ENCODE results near the gene PLXND1.
"Not testable (repeated sequence)": the region's sequence is repeated elsewhere in the genome, so short reads cannot be mapped to it uniquely, and the experiment has no call there.

PLXND1 gene, protein sequence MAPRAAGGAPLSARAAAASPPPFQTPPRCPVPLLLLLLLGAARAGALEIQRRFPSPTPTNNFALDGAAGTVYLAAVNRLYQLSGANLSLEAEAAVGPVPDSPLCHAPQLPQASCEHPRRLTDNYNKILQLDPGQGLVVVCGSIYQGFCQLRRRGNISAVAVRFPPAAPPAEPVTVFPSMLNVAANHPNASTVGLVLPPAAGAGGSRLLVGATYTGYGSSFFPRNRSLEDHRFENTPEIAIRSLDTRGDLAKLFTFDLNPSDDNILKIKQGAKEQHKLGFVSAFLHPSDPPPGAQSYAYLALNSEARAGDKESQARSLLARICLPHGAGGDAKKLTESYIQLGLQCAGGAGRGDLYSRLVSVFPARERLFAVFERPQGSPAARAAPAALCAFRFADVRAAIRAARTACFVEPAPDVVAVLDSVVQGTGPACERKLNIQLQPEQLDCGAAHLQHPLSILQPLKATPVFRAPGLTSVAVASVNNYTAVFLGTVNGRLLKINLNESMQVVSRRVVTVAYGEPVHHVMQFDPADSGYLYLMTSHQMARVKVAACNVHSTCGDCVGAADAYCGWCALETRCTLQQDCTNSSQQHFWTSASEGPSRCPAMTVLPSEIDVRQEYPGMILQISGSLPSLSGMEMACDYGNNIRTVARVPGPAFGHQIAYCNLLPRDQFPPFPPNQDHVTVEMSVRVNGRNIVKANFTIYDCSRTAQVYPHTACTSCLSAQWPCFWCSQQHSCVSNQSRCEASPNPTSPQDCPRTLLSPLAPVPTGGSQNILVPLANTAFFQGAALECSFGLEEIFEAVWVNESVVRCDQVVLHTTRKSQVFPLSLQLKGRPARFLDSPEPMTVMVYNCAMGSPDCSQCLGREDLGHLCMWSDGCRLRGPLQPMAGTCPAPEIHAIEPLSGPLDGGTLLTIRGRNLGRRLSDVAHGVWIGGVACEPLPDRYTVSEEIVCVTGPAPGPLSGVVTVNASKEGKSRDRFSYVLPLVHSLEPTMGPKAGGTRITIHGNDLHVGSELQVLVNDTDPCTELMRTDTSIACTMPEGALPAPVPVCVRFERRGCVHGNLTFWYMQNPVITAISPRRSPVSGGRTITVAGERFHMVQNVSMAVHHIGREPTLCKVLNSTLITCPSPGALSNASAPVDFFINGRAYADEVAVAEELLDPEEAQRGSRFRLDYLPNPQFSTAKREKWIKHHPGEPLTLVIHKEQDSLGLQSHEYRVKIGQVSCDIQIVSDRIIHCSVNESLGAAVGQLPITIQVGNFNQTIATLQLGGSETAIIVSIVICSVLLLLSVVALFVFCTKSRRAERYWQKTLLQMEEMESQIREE (N-terminal part only)

GRCh38 chr3:129606636-129607390, at the start of gene PLXND1:
TSS of gene PLXND1 (minus strand) at chr3:129606676. CDS start at chr3:129606639, 37 bp downstream.
- peak; percentile 44 for DNase-seq (ENCODE audit: low spot score)

DNA sequence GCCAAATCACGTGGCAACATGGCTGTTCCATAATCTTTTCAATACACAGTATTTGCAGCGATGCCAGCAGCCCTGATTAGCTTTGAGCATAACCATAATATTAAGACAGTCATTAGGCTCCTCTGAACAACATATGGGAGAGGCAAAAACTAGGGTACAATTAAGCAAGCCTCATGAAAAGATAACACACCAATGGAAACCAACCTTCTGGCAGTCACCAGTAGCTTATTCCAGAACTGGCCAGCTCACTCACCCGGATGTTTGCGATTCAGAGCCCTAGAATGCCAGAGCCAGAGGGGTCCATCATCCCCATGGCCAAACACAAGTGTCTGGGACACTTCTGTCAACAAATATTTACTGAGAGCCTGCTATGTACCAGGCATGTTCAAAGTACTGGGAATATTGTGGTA, 48.8 kb upstream of the PLXND1 start:
- no peak for DNase-seq (ENCODE audit: low spot score)

DNA sequence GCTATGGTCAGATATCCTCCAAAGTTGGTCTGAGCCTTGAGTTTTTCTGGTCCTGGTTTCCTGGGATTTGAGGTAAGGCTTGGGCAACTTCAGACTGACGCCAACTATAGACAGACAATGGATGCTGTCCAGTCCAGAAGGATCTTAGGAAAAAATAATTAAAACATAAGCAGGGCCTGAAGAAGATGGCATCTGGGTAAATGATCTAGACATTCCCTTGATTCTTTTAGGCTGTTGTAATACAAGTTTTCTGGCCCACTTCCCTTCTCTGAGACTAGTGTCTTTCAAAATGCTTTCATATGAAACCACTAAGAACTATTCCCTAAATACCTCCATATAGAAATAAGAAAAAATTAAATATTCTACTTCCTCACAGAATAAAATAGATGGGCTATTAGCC, 47.7 kb upstream of the PLXND1 start:
- no peak for DNase-seq (ENCODE audit: low spot score)

- no peak for DNase-seq (ENCODE audit: low spot score)
These were observed 46.5 kb upstream of the PLXND1 start for GRCh38 chr3:129653019-129653418.

GRCh38 chr3:129651435-129652202, 45.1 kb upstream of the PLXND1 start:
- no peak for DNase-seq (ENCODE audit: low spot score)

DNA sequence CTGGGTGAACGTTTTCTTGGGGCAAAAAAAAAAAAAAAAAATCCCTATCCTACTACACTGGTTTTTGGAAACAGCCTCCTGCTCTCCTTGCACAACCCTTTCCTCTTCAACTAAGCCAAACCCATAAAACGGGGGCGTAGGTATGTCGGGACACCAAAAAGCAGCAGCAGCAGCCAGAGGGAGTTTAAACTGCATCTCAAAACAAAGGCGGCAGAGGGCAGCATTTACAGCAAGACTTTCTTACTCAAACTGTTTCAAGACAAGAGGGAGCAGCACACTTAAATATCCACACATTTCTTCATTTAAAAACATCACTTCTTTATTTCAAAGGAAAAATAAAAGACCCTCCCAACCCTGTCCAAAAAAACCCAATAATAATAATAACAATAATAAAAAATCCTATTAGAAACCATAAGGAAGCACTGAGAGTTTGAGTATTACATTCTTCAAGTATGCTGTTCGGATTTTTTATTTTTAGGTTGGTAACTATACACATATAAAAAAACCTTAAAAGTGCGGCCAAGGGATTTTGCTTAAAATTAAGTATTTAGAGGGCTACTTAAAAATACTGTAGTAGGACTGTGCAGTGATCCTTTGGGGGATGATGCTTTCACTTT, 43.9 kb upstream of the PLXND1 start:
- peak; percentile 49 for DNase-seq (ENCODE audit: low spot score)

- DNase-seq (ENCODE audit: low spot score), result no peak
These were observed 41.9 kb upstream of the PLXND1 start for GRCh38 chr3:129648391-129648790.

- no peak for DNase-seq (ENCODE audit: low spot score)
These were observed 38.8 kb upstream of the PLXND1 start for GRCh38 chr3:129645286-129645685.

DNA sequence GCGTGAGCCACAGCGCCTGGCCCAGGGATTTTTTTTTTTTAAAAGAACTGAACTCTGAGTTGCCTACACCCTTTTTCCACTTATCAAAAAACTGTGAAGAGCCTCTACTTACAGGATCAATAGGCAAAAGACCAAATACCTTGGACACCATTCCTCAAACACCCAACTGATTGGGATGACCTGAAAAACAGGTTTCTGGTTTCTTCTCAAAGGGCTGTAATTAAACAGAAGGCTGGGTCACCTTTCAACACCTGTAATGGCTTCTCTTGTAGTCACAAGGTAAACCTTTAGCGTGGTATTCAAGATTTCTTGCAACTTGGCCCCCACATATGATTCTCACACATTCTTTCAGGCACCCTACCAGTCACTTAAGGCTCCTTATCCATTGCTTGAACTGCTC, 38.4 kb upstream of the PLXND1 start:
- no peak for DNase-seq (ENCODE audit: low spot score)

DNA sequence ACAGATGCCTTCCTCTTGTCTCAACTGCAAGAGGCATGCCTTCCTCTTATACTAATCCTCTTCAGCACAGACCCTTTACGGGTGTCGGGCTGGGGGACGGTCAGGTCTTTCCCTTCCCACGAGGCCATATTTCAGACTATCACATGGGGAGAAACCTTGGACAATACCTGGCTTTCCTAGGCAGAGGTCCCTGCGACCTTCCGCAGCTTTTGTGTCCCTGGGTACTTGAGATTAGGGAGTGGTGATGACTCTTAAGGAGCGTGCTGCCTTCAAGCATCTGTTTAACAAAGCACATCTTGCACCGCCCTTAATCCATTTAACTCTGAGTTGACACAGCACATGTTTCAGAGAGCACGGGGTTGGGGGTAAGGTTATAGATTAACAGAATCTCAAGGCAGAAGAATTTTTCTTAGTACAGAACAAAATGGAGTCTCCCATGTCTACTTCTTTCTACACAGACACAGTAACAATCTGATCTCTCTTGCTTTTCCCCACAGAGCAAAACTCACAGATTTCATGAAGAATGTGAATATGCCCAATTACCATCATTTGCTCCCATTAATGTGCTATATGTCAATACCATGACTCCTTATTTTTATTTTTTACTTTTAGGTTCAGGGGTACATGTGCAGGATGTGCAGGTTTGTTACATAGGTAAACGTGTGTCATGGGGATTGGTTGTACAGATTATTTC, 35.2 kb upstream of the PLXND1 start:
- DNase-seq (ENCODE audit: low spot score), result not testable (repeated sequence)

- DNase-seq (ENCODE audit: low spot score), result not testable (repeated sequence)
These were observed 34.5 kb upstream of the PLXND1 start for GRCh38 chr3:129640985-129641384.

DNA sequence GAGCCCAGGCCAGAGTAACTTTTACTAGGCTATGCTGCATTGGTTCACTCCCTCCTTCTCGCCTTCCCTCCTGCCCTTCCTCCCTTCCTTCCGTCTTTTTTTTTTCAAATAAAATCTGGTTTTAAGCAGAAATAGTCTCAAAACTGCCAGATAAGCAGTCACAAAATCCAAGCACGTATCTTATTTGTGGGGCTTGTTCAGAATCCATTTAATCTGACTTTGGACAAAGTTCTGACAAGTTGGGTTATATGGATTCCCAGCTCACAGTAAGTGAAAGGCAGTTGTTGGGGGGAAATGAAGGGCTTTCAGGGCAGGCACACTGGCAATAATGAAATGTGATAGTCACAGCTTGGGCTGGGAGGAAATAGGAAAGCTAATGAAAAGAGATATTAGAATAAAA, 32.0 kb upstream of the PLXND1 start:
- no peak for DNase-seq (ENCODE audit: low spot score)

GRCh38 chr3:129636082-129636481, 29.6 kb upstream of the PLXND1 start:
- no peak for DNase-seq (ENCODE audit: low spot score)

GRCh38 chr3:129635656-129636055, 29.2 kb upstream of the PLXND1 start:
- no peak for DNase-seq (ENCODE audit: low spot score)

DNA sequence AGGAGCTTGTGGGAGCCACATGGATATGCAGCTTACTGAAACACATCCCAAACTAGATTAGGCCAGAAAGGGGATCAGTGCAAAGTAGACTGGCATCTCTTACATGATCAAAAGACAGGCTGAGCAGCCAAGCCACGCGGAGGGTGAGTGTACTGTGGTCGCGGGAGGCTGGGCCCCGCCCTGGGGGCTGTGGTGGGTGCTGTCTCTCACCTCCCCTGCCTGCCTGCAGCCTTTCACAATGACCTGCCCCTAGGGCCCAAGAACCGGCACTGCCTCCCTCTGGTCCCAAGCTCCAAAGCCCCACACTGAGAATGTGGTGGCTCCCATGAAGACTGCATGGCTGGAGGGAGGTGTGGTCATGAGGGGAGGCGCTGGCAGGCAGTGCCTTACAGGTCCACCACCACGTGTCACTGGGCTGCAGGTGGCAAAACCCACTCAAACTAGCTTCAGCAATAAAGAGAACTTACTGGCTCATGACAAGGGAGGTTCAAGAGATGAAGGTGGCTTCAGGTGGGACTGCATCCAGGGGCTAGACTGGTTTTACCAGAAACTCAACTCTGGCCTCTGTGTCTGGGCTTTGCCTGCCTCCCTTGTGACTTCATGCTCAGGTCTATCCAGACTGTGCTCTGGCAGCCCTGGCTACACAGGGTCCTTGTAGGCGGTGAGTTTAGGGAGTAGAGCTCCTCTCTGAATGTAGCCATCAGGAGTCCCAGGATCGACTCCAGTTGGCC, 27.4 kb upstream of the PLXND1 start:
- no peak for DNase-seq (ENCODE audit: low spot score)

DNA sequence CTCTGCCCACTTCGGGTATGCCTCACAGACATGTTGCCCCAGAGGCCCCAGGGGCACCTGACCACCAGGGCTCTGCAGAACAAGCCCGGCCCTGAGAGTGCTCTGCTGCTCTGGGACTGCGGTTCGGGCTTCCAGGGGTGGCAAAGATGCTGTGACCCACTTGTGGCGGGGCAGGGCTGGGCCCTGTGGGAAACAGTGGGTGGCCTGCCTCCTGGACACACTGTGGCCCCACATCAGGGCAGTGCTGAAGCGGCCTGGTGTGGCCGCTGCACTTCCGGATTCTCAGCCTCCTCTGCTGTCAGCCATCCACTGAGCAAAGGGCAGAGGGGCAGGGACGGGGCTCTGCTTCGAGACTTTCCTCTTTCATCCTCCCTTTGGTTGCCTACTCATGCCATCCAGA, 26.5 kb upstream of the PLXND1 start:
- no peak for DNase-seq (ENCODE audit: low spot score)

GRCh38 chr3:129632556-129632955, 26.1 kb upstream of the PLXND1 start:
- DNase-seq (ENCODE audit: low spot score), result no peak

GRCh38 chr3:129632056-129632455, 25.6 kb upstream of the PLXND1 start:
- DNase-seq (ENCODE audit: low spot score), result no peak

DNA sequence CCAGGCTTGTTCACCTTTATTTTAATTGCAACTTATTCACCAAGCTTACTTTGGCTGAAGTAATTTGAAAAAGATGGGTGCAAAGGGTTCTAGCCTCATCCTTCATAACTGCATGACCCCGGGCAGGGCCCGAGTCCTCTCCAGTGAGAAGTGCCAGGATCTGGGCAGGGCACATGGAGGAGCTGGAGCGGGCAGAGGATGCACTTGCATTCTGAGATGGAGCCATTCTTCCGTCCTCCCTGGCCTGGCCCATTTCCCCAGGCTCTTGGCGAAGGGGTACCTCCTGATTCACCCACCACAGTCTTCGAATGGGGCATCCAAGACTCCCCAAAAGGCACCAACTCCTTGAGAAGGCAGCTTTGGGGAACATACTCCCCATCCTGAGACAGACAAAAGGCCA, 22.5 kb upstream of the PLXND1 start:
- DNase-seq (ENCODE audit: low spot score), result no peak
